Measurements from ENCODE around the gene LIN52. TPM values are rescaled to one million over a fixed set of nuclear protein-coding genes. Genes with fewer than 3 reads are reported as not detected.

The LIN52 gene
- total and polyA plus RNA-seq, 10 donors: 4.0 to 11.3 (median 8.5) TPM

- TF ChIP-seq CTCF (IDR thresholded peaks at IDR 0.05 in 8 of 11, conservative IDR thresholded peaks at IDR 0.05 in 3 of 11) (no peak), POLR2AphosphoS5 (IDR thresholded peaks at IDR 0.05) (no peak), POLR2A (IDR thresholded peaks at IDR 0.05) (no peak)
- Histone ChIP-seq H3K9me3 (no peaks in the 10 kb centered on the region), H3K27me3 (replicated peaks in 1 of 7) (no peaks in the 10 kb centered on the region), H3K4me1 (peaks cover 0 to 7% (median 1%) of the 10 kb centered on the region in 6 donors), H3K27ac (no peak overlapping the region), H3K36me3 (no peaks in the 10 kb centered on the region), H3K4me3 (no peak overlapping the region)
- no peak for DNase-seq
- intact Hi-C loops (cut with DNase I; ENCODE audit: low total_unique reads): no loop called here
- WGBS, 5 donors: 62 to 92% (median 67%) methylated on average over 2 of the region's 2 CpGs
Measured at GRCh38 chr14:74176400-74176793, 91.6 kb downstream of the LIN52 start.

GRCh38 chr14:74179856-74180255 lies 95.1 kb downstream of the LIN52 start:
- intact Hi-C loops (cut with DNase I; ENCODE audit: low total_unique reads): no loop called here

GRCh38 chr14:74190927-74191575 lies 106.3 kb downstream of the LIN52 start:
- DNase-seq: no peak
- no peaks in the 10 kb centered on the region for H3K9me3 ChIP-seq
- WGBS, 5 donors: 78 to 89% (median 87%) methylated on average over 3 of the region's 3 CpGs
- intact Hi-C loops (cut with DNase I; ENCODE audit: low total_unique reads): no loop called here
- H3K36me3 ChIP-seq: peaks cover 0 to 24% (median 0%) of the 10 kb centered on the region in 6 donors
- no peaks in the 10 kb centered on the region for H3K27me3 ChIP-seq (replicated peaks in 1 of 7)
- H3K27ac ChIP-seq: no peak overlapping the region
- no peak for TF ChIP-seq CTCF (IDR thresholded peaks at IDR 0.05 in 8 of 11, conservative IDR thresholded peaks at IDR 0.05 in 3 of 11)
- TF ChIP-seq POLR2A (IDR thresholded peaks at IDR 0.05): no peak
- no peak for TF ChIP-seq POLR2AphosphoS5 (IDR thresholded peaks at IDR 0.05)
- no peak overlapping the region for H3K4me3 ChIP-seq
- H3K4me1 ChIP-seq: no peaks in the 10 kb centered on the region

More at GRCh38 chr14:74179856-74180255, 95.1 kb downstream of the LIN52 start:
- no peak overlapping the region for H3K4me3 ChIP-seq
- TF ChIP-seq POLR2A (IDR thresholded peaks at IDR 0.05) (no peak), CTCF (IDR thresholded peaks at IDR 0.05 in 8 of 11, conservative IDR thresholded peaks at IDR 0.05 in 3 of 11) (no peak), POLR2AphosphoS5 (IDR thresholded peaks at IDR 0.05) (no peak)
- no peak overlapping the region for H3K27ac ChIP-seq
- H3K36me3 ChIP-seq: peaks cover 0 to 8% (median 0%) of the 10 kb centered on the region in 6 donors
- H3K9me3 ChIP-seq: no peaks in the 10 kb centered on the region
- no peak for DNase-seq
- H3K4me1 ChIP-seq: peaks cover 0 to 7% (median 1%) of the 10 kb centered on the region in 6 donors
- no peaks in the 10 kb centered on the region for H3K27me3 ChIP-seq (replicated peaks in 1 of 7)
- 79 to 100% (median 93%) methylated on average over 3 of the region's 3 CpGs for WGBS, 5 donors

- DNase-seq: no peak
- no peaks in the 10 kb centered on the region for H3K4me1 ChIP-seq
- no peak overlapping the region for H3K4me3 ChIP-seq
- intact Hi-C loops (cut with DNase I; ENCODE audit: low total_unique reads): no loop called here
- peaks cover 0 to 31% (median 10%) of the 10 kb centered on the region in 6 donors for H3K36me3 ChIP-seq
- 90 to 96% (median 93%) methylated on average over 8 of the region's 8 CpGs for WGBS, 5 donors
- no peaks in the 10 kb centered on the region for H3K9me3 ChIP-seq
- no peak overlapping the region for H3K27ac ChIP-seq
- TF ChIP-seq POLR2A (IDR thresholded peaks at IDR 0.05): no peak
- no peak for TF ChIP-seq CTCF (IDR thresholded peaks at IDR 0.05 in 8 of 11, conservative IDR thresholded peaks at IDR 0.05 in 3 of 11)
- no peak for TF ChIP-seq POLR2AphosphoS5 (IDR thresholded peaks at IDR 0.05)
- no peaks in the 10 kb centered on the region for H3K27me3 ChIP-seq (replicated peaks in 1 of 7)
Measured at GRCh38 chr14:74194506-74195274, 109.9 kb downstream of the LIN52 start.

Measured in spleen (tissue), 11 donors.